GM12878 (cell line): ENCODE measurements around the gene SF1. TPM values are rescaled to one million over a fixed set of nuclear protein-coding genes. Genes with fewer than 3 reads are reported as not detected.

Experiments used
- ATAC-seq: fragments of 200-7000 bp; cut with Tn5 transposase; 3 replicates; pipeline ENCODE4 v1.9.1; 2020; ENCODE audit warnings: mild to moderate bottlenecking, moderate library complexity
- BruUV-seq: library from RNA; stranded (reverse); fragments of 400-500 nt; replicated peaks from 2 replicates; lab custom pipeline; 2021; lab: Mats Ljungman, UMichigan
- CTCF ChIA-PET: fragments of 300-600 bp; sonication (Branson Sonifier 250); formaldehyde crosslinking; extraction: SDS; loops from one replicate; lab custom pipeline; 2021; ENCODE audit warnings: inconsistent platforms; lab: Yijun Ruan, JAX
- POLR2A ChIA-PET: fragments of 350-600 bp; formaldehyde crosslinking; extraction: SDS; loops from one replicate; lab custom pipeline; 2021; ENCODE audit warnings: inconsistent platforms; lab: Charles Lee
- RAD21 ChIA-PET: fragments of 300-600 bp; sonication (Branson Sonifier 250); formaldehyde crosslinking; loops from one replicate; lab custom pipeline; 2023; ENCODE audit warnings: antibody characterized with exemption; ENCODE audit not compliant: unreplicated experiment; lab: Charles Lee
- SMC1A ChIA-PET: fragments of 300-600 bp; sonication (Branson Sonifier 250); formaldehyde crosslinking; loops from one replicate; lab custom pipeline; 2023; ENCODE audit not compliant: unreplicated experiment, uncharacterized antibody; lab: Charles Lee
- DNase-seq: peaks from one replicate; pipeline ENCODE4 v3.0.0-alpha.2; 2011; ENCODE audit warnings: low read depth, low spot score
- FAIRE-seq: peaks from 3 replicates; lab custom pipeline; 2011; peaks lifted over from hg19 to GRCh38; lab: Jason Lieb, UNC
- H2AFZ ChIP-seq: 2 replicates; pipeline ENCODE4 v1.6.0; 2011; ENCODE audit warnings: low read depth, low read length, control low read depth; ENCODE audit not compliant: control insufficient read depth
- H3K27ac ChIP-seq: 2 replicates; pipeline ENCODE4 v1.5.1; 2011; ENCODE audit warnings: control low read depth; ENCODE audit not compliant: control insufficient read depth, insufficient read depth
- H3K27me3 ChIP-seq, 2 experiments: replicated peaks in 1 of 2; 2 replicates each; pipeline versions ENCODE4 v1.6.0 to v1.6.1; 2011; ENCODE audit warnings: low read length in 1 of 2; ENCODE audit not compliant: control insufficient read depth in 2 of 2, insufficient read depth in 2 of 2
- H3K36me3 ChIP-seq, 2 experiments: 2 replicates each; pipeline ENCODE4 v1.5.1; 2011; ENCODE audit warnings: low read length in 1 of 2; ENCODE audit not compliant: control insufficient read depth in 2 of 2, insufficient read depth in 2 of 2
- H3K4me1 ChIP-seq: 2 replicates; pipeline ENCODE4 v1.6.1; 2011; ENCODE audit warnings: mild to moderate bottlenecking, low read length, moderate library complexity, mixed read lengths; ENCODE audit not compliant: control insufficient read depth, insufficient read depth
- H3K4me2 ChIP-seq: 2 replicates; pipeline ENCODE4 v1.6.0; 2011; ENCODE audit warnings: control low read depth; ENCODE audit not compliant: control insufficient read depth, insufficient read depth
- H3K4me3 ChIP-seq: fragments of 200-600 bp; sonication (generic); 2 replicates; pipeline ENCODE4 v1.5.1; 2016
- H3K79me2 ChIP-seq: 2 replicates; pipeline ENCODE4 v1.6.0; 2011; ENCODE audit warnings: low read length; ENCODE audit not compliant: control insufficient read depth, insufficient read depth
- H3K9ac ChIP-seq: 2 replicates; pipeline ENCODE4 v1.8.0; 2011; ENCODE audit warnings: low read length, control low read depth, mixed read lengths; ENCODE audit not compliant: control insufficient read depth, insufficient read depth
- H3K9me3 ChIP-seq: replicated peaks from 3 replicates; pipeline ENCODE4 v1.5.1; 2011; ENCODE audit warnings: mild to moderate bottlenecking, low read length; ENCODE audit not compliant: control insufficient read depth, insufficient read depth
- H4K20me1 ChIP-seq: 2 replicates; pipeline ENCODE4 v1.6.0; 2011; ENCODE audit not compliant: control insufficient read depth, insufficient read depth
- ASH2L ChIP-seq: fragments of 300-600, 200-600 bp; sonication (generic); IDR thresholded peaks from 2 replicates; pipeline ENCODE4 v1.6.1; 2017; ENCODE audit warnings: low read depth, mild to moderate bottlenecking, borderline replicate concordance
- BACH1 ChIP-seq: fragments of 450-650 bp; IDR thresholded peaks from 2 replicates; pipeline ENCODE4 v1.6.1; 2017; ENCODE audit warnings: mild to moderate bottlenecking, borderline replicate concordance
- CTCF ChIP-seq, 3 experiments: IDR thresholded peaks in 2 of 3; conservative IDR thresholded peaks in 1 of 3; 2 replicates each; pipeline ENCODE4 v1.5.1; 2011; ENCODE audit warnings: low read depth in 3 of 3, low read length in 3 of 3, mild to moderate bottlenecking in 3 of 3, control low read depth in 2 of 3, moderate library complexity in 2 of 3, inconsistent platforms in 1 of 3, mixed read lengths in 1 of 3; ENCODE audit not compliant: control insufficient read depth in 2 of 3, insufficient read depth in 1 of 3; ENCODE audit errors: extremely low read depth in 1 of 3
- HDAC6 ChIP-seq: fragments of 200-600 bp; sonication (generic); IDR thresholded peaks from one replicate; pipeline ENCODE4 v1.8.0; 2017; ENCODE audit warnings: antibody characterized with exemption; ENCODE audit not compliant: unreplicated experiment
- JUND ChIP-seq: IDR thresholded peaks from 2 replicates; pipeline ENCODE4 v1.6.1; 2012; ENCODE audit warnings: low read depth, mild to moderate bottlenecking, low read length, improper control_type of control experiment, moderate library complexity
- MYB ChIP-seq: fragments of 150-350 bp; IDR thresholded peaks from 2 replicates; pipeline ENCODE4 v1.6.1; 2014; ENCODE audit warnings: mild to moderate bottlenecking, low read depth, low read length, borderline replicate concordance
- NKRF ChIP-seq: fragments of 450-650 bp; conservative IDR thresholded peaks from 2 replicates; pipeline ENCODE4 v1.6.1; 2017; ENCODE audit warnings: mild to moderate bottlenecking, moderate library complexity
- POLR2A ChIP-seq: IDR thresholded peaks from 2 replicates; pipeline ENCODE4 v1.6.1; 2011; ENCODE audit warnings: low read depth, mild to moderate bottlenecking, low read length
- POLR2AphosphoS5 ChIP-seq: IDR thresholded peaks from 2 replicates; pipeline ENCODE4 v1.6.1; 2011; ENCODE audit warnings: mild to moderate bottlenecking, low read length, inconsistent platforms
- RBBP5 ChIP-seq: fragments of 200-600 bp; sonication (generic); conservative IDR thresholded peaks from 2 replicates; pipeline ENCODE4 v1.6.1; 2016
- RUNX3 ChIP-seq: IDR thresholded peaks from 2 replicates; pipeline ENCODE4 v1.6.1; 2012; ENCODE audit warnings: low read length, inconsistent platforms
- SREBF2 ChIP-seq: IDR thresholded peaks from 2 replicates; pipeline ENCODE4 v1.6.1; 2012; ENCODE audit warnings: mild to moderate bottlenecking, low read length
- ZNF24 ChIP-seq: fragments of 450-650 bp; IDR thresholded peaks from 2 replicates; pipeline ENCODE4 v1.6.1; 2017; ENCODE audit warnings: antibody characterized with exemption, mild to moderate bottlenecking
- ZNF622 ChIP-seq: fragments of 450-650 bp; IDR thresholded peaks from 2 replicates; pipeline ENCODE4 v1.6.1; 2017; ENCODE audit warnings: mild to moderate bottlenecking, inconsistent platforms
- WGBS: methylation state at CpG from one replicate; pipeline ENCODE4 v1.1.6; 2016; ENCODE audit warnings: low lambda C conversion rate; ENCODE audit not compliant: insufficient replicate concordance, insufficient coverage; ENCODE audit errors: missing lambda C conversion rate; 5-methylcytosine and 5-hydroxymethylcytosine counted together
- in situ Hi-C: fragments of 300-500 bp; cut with MboI; formaldehyde crosslinking; loops from 9 replicates; pipeline ENCODE4 v1.14.3; 2018; ENCODE audit warnings: mixed read lengths
- intact Hi-C: fragments of 100-400 bp; cut with micrococcal nuclease; formaldehyde crosslinking; loops from one replicate; pipeline ENCODE4 v1.14.2; 2022; ENCODE audit not compliant: unreplicated experiment
- polyA plus RNA-seq, 11 experiments: library from polyadenylated mRNA; depleted of rRNA in 4 of 11; unstranded in 6 of 11; stranded (reverse) in 5 of 11; fragments of >200 nt; fragmentation: Nextera tagmentation in 4 of 11; fragmentation: Illumina TruSeq in 1 of 11; extraction: Ambion mirVana in 4 of 11; extraction: Trizol in 1 of 11; gene quantifications; 1 replicate in 1 of 11; 2 replicates in 10 of 11; pipeline versions ENCODE4 v1.2.1 to v1.2.3, GENCODE V29; 2011 to 2016; ENCODE audit warnings: inconsistent platforms in 2 of 11, missing spikeins in 2 of 11, low read depth in 1 of 11
- total RNA-seq, 4 experiments: library from RNA; depleted of rRNA in 3 of 4; stranded (reverse); fragments of >200 nt in 3 of 4; fragmentation: Illumina TruSeq in 1 of 4; extraction: Trizol in 1 of 4; gene quantifications; 2 replicates each; pipeline versions ENCODE4 v1.2.1 to v1.2.3, GENCODE V29; 2013 to 2021
- TF ChIP-seq, protein P1 (sequence below): fragments of 450-650 bp; IDR thresholded peaks from 2 replicates; pipeline ENCODE4 v1.6.1; 2014; ENCODE audit warnings: mild to moderate bottlenecking

SF1 gene
- total and polyA plus RNA-seq, 10 of the 15 experiments (the other 5 are each of a cell fraction or from before 2014, with no cell fraction given): 13.6 to 337 (median 103) TPM

DNA sequence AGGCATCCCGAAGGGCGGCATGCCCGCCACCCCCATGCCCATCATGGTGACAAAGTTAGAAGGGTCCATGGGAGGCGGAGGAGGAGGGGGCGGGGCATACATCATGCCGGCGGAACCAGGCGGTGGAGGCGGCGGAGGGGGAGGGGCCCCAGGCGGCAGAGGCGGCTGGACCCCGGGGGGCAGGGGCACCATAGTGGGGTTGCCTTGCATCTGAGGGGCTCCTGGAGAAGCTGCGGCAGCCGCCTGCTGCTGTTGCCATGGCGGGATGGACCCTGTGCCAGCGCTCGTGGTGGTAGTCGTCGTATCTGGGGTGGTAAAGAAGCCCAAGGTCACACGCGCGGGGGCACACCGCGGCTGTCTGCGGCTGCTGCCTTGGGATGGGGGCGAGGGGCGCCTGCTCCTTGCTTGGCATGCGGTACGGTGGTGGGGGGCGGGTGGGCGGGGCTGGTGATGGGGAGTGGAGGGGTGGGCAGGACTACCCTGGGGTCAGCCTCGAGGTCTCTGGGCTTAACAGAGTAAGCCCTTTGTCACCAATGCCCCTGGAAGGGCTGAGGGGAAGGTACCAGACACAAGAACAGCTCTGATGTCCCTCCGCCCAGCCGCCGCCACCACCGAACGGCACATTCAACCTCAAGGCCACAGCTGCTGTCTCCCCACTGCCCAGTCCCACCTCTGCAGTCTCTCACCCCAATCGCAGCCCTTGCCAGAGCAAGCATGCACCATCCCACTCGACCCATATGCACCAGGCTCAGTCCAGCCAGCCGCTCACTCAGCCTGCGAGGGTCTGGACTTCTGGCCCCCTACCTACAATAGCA lies 12.3 kb downstream of the SF1 start:
- peaks cover 23% of the 10 kb centered on the region for H4K20me1 ChIP-seq
- 97% methylated on average over 21 of the region's 42 CpGs for WGBS
- TF ChIP-seq POLR2AphosphoS5: no peak
- no peak for TF ChIP-seq SREBF2
- TF ChIP-seq BACH1: peak; percentile 60; the same call in 1 of the 2 replicates
- peak; percentile 48; the same call in 1 of the 2 replicates for TF ChIP-seq POLR2A
- TF ChIP-seq CTCF (IDR thresholded peaks at IDR 0.05 in 2 of 3, conservative IDR thresholded peaks at IDR 0.05 in 1 of 3; ENCODE audit: control insufficient read depth in 2 of 3, extremely low read depth in 1 of 3, insufficient read depth in 1 of 3, low read depth in 3 of 3, low read length in 3 of 3): no peak
- TF ChIP-seq NKRF: no peak
- TF ChIP-seq HDAC6: no peak
- TF ChIP-seq, protein P1, sequence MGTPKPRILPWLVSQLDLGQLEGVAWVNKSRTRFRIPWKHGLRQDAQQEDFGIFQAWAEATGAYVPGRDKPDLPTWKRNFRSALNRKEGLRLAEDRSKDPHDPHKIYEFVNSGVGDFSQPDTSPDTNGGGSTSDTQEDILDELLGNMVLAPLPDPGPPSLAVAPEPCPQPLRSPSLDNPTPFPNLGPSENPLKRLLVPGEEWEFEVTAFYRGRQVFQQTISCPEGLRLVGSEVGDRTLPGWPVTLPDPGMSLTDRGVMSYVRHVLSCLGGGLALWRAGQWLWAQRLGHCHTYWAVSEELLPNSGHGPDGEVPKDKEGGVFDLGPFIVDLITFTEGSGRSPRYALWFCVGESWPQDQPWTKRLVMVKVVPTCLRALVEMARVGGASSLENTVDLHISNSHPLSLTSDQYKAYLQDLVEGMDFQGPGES: no peak
- TF ChIP-seq ASH2L: no peak
- TF ChIP-seq ZNF622: no peak
- TF ChIP-seq JUND: no peak
- TF ChIP-seq MYB: no peak
- TF ChIP-seq RUNX3: no peak
- no peak for TF ChIP-seq RBBP5
- TF ChIP-seq ZNF24: no peak

More for the DNA sequence above, 12.3 kb downstream of the SF1 start:
- ChIA-PET POLR2A (interaction anchor here (0.6 kb wide), 1 partner anchor 32 kb away, joined by 6 read pairs; no protein-coding TSS in a partner anchor), CTCF (interaction anchor here (1.6 kb wide), 1 partner anchor 27 kb away, joined by 3 read pairs; no protein-coding TSS in a partner anchor), RAD21 (no interaction called here), SMC1A (no interaction called here)
- FAIRE-seq: no peak
- Histone ChIP-seq H3K4me3 (no peak overlapping the region), H3K27ac (no peak overlapping the region), H2AFZ (no peak overlapping the region), H3K9ac (no peak overlapping the region), H3K4me2 (no peak overlapping the region), H3K36me3 (peaks cover 52 to 54% of the 10 kb centered on the region in 2 experiments), H3K27me3 (no peaks in the 10 kb centered on the region), H3K79me2 (peaks cover 14% of the 10 kb centered on the region), H3K4me1 (peaks cover 17% of the 10 kb centered on the region), H3K9me3 (no peaks in the 10 kb centered on the region)
- DNase-seq: no peak
- in situ Hi-C loops (no loop called here), intact Hi-C loops (loop anchor here (2.0 kb wide), 1 partner anchor 23 kb away; no protein-coding TSS in a partner anchor)
- ATAC-seq: no peak
- no TSS peak for BruUV-seq
